Mucosa of rectum (tissue), 2 donors: ENCODE data around the gene PHKA1.
"Not testable (repeated sequence)": the region's sequence is repeated elsewhere in the genome, so short reads cannot be mapped to it uniquely, and the experiment has no call there.

Source experiments
- H3K27ac ChIP-seq, 2 donors: one replicate each; pipeline ENCODE4 v1.7.0; 2013; ENCODE audit warnings: inconsistent platforms in 2 of 2, low read depth in 2 of 2, low read length in 2 of 2
- H3K27me3 ChIP-seq, 2 donors: one replicate each; pipeline ENCODE4 v1.7.0; 2013; ENCODE audit warnings: low read length in 2 of 2; ENCODE audit not compliant: control insufficient read depth in 2 of 2, insufficient read depth in 2 of 2
- H3K36me3 ChIP-seq, 2 donors: one replicate each; pipeline ENCODE4 v1.7.0; 2013; ENCODE audit warnings: low read length in 2 of 2; ENCODE audit not compliant: control insufficient read depth in 2 of 2, insufficient read depth in 2 of 2
- H3K4me1 ChIP-seq, 2 donors: one replicate each; pipeline ENCODE4 v1.7.0; 2013; ENCODE audit warnings: low read length in 2 of 2, mild to moderate bottlenecking in 1 of 2; ENCODE audit not compliant: control insufficient read depth in 2 of 2, insufficient read depth in 2 of 2
- H3K4me3 ChIP-seq, 2 donors: one replicate each; pipeline ENCODE4 v1.7.0; 2013; ENCODE audit warnings: low read length in 2 of 2
- H3K9ac ChIP-seq, 2 donors: one replicate each; pipeline ENCODE4 v1.7.0; 2013; ENCODE audit warnings: low read length in 2 of 2, low read depth in 1 of 2, mild to moderate bottlenecking in 1 of 2
- H3K9me3 ChIP-seq, 2 donors: one replicate each; pipeline ENCODE4 v1.7.0; 2013; ENCODE audit warnings: low read length in 2 of 2; ENCODE audit not compliant: control insufficient read depth in 2 of 2
- donor health status: healthy.
- donor health status: Normal muscosa, but diverticular disease.

The PHKA1 gene

GRCh38 chrX:72634331-72634730 is 79.8 kb downstream of the PHKA1 start:
- Histone ChIP-seq H3K4me1 (no peaks in the 10 kb centered on the region), H3K36me3 (no peaks in the 10 kb centered on the region), H3K27ac (no peak overlapping the region), H3K9ac (no peak overlapping the region), H3K27me3 (no peaks in the 10 kb centered on the region), H3K9me3 (no peaks in the 10 kb centered on the region), H3K4me3 (no peak overlapping the region)

GRCh38 chrX:72630185-72630584 is 83.9 kb downstream of the PHKA1 start:
- no peaks in the 10 kb centered on the region for H3K9me3 ChIP-seq
- no peaks in the 10 kb centered on the region for H3K27me3 ChIP-seq
- no peak overlapping the region for H3K4me3 ChIP-seq
- H3K4me1 ChIP-seq, result no peaks in the 10 kb centered on the region
- H3K9ac ChIP-seq, result no peak overlapping the region
- H3K36me3 ChIP-seq, result peaks cover 0 to 2% of the 10 kb centered on the region in 2 donors
- no peak overlapping the region for H3K27ac ChIP-seq

GRCh38 chrX:72624194-72624593 is 89.9 kb downstream of the PHKA1 start:
- Histone ChIP-seq H3K9ac (no peak overlapping the region), H3K9me3 (no peaks in the 10 kb centered on the region), H3K36me3 (peaks cover 0 to 2% of the 10 kb centered on the region in 2 donors), H3K4me3 (no peak overlapping the region), H3K27me3 (no peaks in the 10 kb centered on the region), H3K27ac (no peak overlapping the region), H3K4me1 (no peaks in the 10 kb centered on the region)

GRCh38 chrX:72621625-72622485 is 92.3 kb downstream of the PHKA1 start:
- H3K4me3 ChIP-seq, result no peak overlapping the region
- no peak overlapping the region for H3K9ac ChIP-seq
- no peak overlapping the region for H3K27ac ChIP-seq
- no peaks in the 10 kb centered on the region for H3K4me1 ChIP-seq
- no peaks in the 10 kb centered on the region for H3K27me3 ChIP-seq
- H3K9me3 ChIP-seq, result no peaks in the 10 kb centered on the region
- peaks cover 0 to 2% of the 10 kb centered on the region in 2 donors for H3K36me3 ChIP-seq

GRCh38 chrX:72621163-72621562 is 92.9 kb downstream of the PHKA1 start:
- H3K9ac ChIP-seq, result no peak overlapping the region
- H3K4me3 ChIP-seq, result no peak overlapping the region

GRCh38 chrX:72620550-72621145 is 93.5 kb downstream of the PHKA1 start:
- Histone ChIP-seq H3K4me3 (no peak overlapping the region), H3K36me3 (no peaks in the 10 kb centered on the region), H3K9ac (no peak overlapping the region), H3K27me3 (no peaks in the 10 kb centered on the region), H3K4me1 (no peaks in the 10 kb centered on the region), H3K9me3 (no peaks in the 10 kb centered on the region), H3K27ac (peak overlapping the region in 1 of 2 donors; percentile 23)

More at GRCh38 chrX:72621163-72621562, 92.9 kb downstream of the PHKA1 start:
- Histone ChIP-seq H3K4me1 (no peaks in the 10 kb centered on the region), H3K9me3 (no peaks in the 10 kb centered on the region), H3K27me3 (no peaks in the 10 kb centered on the region), H3K36me3 (peaks cover 0 to 2% of the 10 kb centered on the region in 2 donors), H3K27ac (peak overlapping the region in 1 of 2 donors; percentile 12)

- Histone ChIP-seq H3K9me3 (no peaks in the 10 kb centered on the region), H3K9ac (no peak overlapping the region), H3K4me1 (no peaks in the 10 kb centered on the region), H3K27ac (no peak overlapping the region), H3K36me3 (no peaks in the 10 kb centered on the region), H3K4me3 (no peak overlapping the region), H3K27me3 (peaks cover 3 to 12% of the 10 kb centered on the region in 2 donors)
Measured at GRCh38 chrX:72609313-72609712, 104.8 kb downstream of the PHKA1 start.

- no peaks in the 10 kb centered on the region for H3K36me3 ChIP-seq
- no peak overlapping the region for H3K9ac ChIP-seq
- no peak overlapping the region for H3K4me3 ChIP-seq
- peaks cover 3 to 8% of the 10 kb centered on the region in 2 donors for H3K27me3 ChIP-seq
- H3K27ac ChIP-seq, result no peak overlapping the region
- no peaks in the 10 kb centered on the region for H3K9me3 ChIP-seq
- H3K4me1 ChIP-seq, result no peaks in the 10 kb centered on the region
Measured at GRCh38 chrX:72604705-72605104, 109.4 kb downstream of the PHKA1 start.

- peaks cover 0 to 8% of the 10 kb centered on the region in 2 donors for H3K27me3 ChIP-seq
- no peak overlapping the region for H3K4me3 ChIP-seq
- H3K9ac ChIP-seq, result no peak overlapping the region
- no peaks in the 10 kb centered on the region for H3K36me3 ChIP-seq
- H3K27ac ChIP-seq, result no peak overlapping the region
- H3K4me1 ChIP-seq, result no peaks in the 10 kb centered on the region
- no peaks in the 10 kb centered on the region for H3K9me3 ChIP-seq
Measured at GRCh38 chrX:72604112-72604511, 110.0 kb downstream of the PHKA1 start.

- H3K9ac ChIP-seq, H3K36me3 ChIP-seq, H3K4me1 ChIP-seq, H3K27ac ChIP-seq, H3K9me3 ChIP-seq, H3K4me3 ChIP-seq, H3K27me3 ChIP-seq: not testable (repeated sequence)
Measured at GRCh38 chrX:72591038-72591437, 123.1 kb downstream of the PHKA1 start.
